Measurements from ENCODE around the gene SCARB1. TPM values are rescaled to one million over a fixed set of nuclear protein-coding genes. Genes with fewer than 3 reads are reported as not detected.

The SCARB1 gene
- total RNA-seq, 1 donor from 2014 or later = 21.5 TPM

- peaks cover 3% of the 10 kb centered on the region for H3K9me3 Mint-ChIP-seq (ENCODE audit: low read depth)
- peak overlapping the region; percentile 67 for H3K27ac Mint-ChIP-seq
- TF ChIP-seq, protein P1, sequence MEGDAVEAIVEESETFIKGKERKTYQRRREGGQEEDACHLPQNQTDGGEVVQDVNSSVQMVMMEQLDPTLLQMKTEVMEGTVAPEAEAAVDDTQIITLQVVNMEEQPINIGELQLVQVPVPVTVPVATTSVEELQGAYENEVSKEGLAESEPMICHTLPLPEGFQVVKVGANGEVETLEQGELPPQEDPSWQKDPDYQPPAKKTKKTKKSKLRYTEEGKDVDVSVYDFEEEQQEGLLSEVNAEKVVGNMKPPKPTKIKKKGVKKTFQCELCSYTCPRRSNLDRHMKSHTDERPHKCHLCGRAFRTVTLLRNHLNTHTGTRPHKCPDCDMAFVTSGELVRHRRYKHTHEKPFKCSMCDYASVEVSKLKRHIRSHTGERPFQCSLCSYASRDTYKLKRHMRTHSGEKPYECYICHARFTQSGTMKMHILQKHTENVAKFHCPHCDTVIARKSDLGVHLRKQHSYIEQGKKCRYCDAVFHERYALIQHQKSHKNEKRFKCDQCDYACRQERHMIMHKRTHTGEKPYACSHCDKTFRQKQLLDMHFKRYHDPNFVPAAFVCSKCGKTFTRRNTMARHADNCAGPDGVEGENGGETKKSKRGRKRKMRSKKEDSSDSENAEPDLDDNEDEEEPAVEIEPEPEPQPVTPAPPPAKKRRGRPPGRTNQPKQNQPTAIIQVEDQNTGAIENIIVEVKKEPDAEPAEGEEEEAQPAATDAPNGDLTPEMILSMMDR (IDR thresholded peaks at IDR 0.05; ENCODE audit: unreplicated experiment) = peak; percentile 40
- no peak for DNase-seq (ENCODE audit: low spot score, unreplicated experiment)
- peaks cover 12% of the 10 kb centered on the region for H3K4me1 Mint-ChIP-seq (ENCODE audit: low read depth)
- no peaks in the 10 kb centered on the region for H3K27me3 Mint-ChIP-seq
- no peak overlapping the region for H3K4me3 Mint-ChIP-seq (ENCODE audit: low read depth)
- H3K36me3 Mint-ChIP-seq (ENCODE audit: insufficient read depth) = no peaks in the 10 kb centered on the region
Observed at GRCh38 chr12:124750787-124751471, 112.7 kb downstream of the SCARB1 start.

GRCh38 chr12:124750149-124750656 is 113.5 kb downstream of the SCARB1 start:
- no peaks in the 10 kb centered on the region for H3K27me3 Mint-ChIP-seq
- TF ChIP-seq, protein P1 (IDR thresholded peaks at IDR 0.05; ENCODE audit: unreplicated experiment) = no peak
- H3K4me1 Mint-ChIP-seq (ENCODE audit: low read depth) = peaks cover 16% of the 10 kb centered on the region
- H3K27ac Mint-ChIP-seq = no peak overlapping the region
- H3K9me3 Mint-ChIP-seq (ENCODE audit: low read depth) = peaks cover 3% of the 10 kb centered on the region
- no peak for DNase-seq (ENCODE audit: low spot score, unreplicated experiment)
- H3K4me3 Mint-ChIP-seq (ENCODE audit: low read depth) = no peak overlapping the region
- H3K36me3 Mint-ChIP-seq (ENCODE audit: insufficient read depth) = no peaks in the 10 kb centered on the region

DNA sequence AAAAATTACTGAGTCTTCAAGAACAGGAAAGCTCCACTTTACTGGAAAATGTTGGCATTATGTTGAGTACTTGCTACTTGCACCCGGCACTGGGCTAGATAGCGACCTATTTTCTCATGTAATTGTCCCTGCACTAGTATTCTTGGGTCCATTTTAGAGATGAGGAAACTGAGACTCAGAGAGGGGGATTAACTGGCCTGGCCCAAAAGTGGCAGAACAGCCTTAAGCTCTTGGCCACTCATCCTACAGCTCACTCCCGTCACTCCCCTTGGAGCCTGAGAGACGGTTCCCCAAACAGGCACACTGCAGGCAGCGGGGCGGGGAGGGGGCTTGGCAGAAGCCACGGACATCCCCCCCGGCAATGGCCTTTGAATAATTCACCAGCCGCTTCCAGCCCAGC is 113.9 kb downstream of the SCARB1 start:
- Mint-ChIP-seq H3K4me1 (ENCODE audit: low read depth) (peaks cover 16% of the 10 kb centered on the region), H3K27me3 (no peaks in the 10 kb centered on the region), H3K36me3 (ENCODE audit: insufficient read depth) (no peaks in the 10 kb centered on the region), H3K9me3 (ENCODE audit: low read depth) (peaks cover 3% of the 10 kb centered on the region), H3K27ac (no peak overlapping the region), H3K4me3 (ENCODE audit: low read depth) (no peak overlapping the region)
- TF ChIP-seq, protein P1 (IDR thresholded peaks at IDR 0.05; ENCODE audit: unreplicated experiment) = no peak
- DNase-seq (ENCODE audit: low spot score, unreplicated experiment) = no peak

GRCh38 chr12:124747426-124748161 is 116.1 kb downstream of the SCARB1 start:
- H3K36me3 Mint-ChIP-seq (ENCODE audit: insufficient read depth) = no peaks in the 10 kb centered on the region
- DNase-seq (ENCODE audit: low spot score, unreplicated experiment) = no peak
- no peak overlapping the region for H3K4me3 Mint-ChIP-seq (ENCODE audit: low read depth)
- peaks cover 24% of the 10 kb centered on the region for H3K4me1 Mint-ChIP-seq (ENCODE audit: low read depth)
- peak overlapping the region; percentile 69 for H3K27ac Mint-ChIP-seq
- no peaks in the 10 kb centered on the region for H3K9me3 Mint-ChIP-seq (ENCODE audit: low read depth)
- TF ChIP-seq, protein P1 (IDR thresholded peaks at IDR 0.05; ENCODE audit: unreplicated experiment) = no peak
- H3K27me3 Mint-ChIP-seq = no peaks in the 10 kb centered on the region

DNA sequence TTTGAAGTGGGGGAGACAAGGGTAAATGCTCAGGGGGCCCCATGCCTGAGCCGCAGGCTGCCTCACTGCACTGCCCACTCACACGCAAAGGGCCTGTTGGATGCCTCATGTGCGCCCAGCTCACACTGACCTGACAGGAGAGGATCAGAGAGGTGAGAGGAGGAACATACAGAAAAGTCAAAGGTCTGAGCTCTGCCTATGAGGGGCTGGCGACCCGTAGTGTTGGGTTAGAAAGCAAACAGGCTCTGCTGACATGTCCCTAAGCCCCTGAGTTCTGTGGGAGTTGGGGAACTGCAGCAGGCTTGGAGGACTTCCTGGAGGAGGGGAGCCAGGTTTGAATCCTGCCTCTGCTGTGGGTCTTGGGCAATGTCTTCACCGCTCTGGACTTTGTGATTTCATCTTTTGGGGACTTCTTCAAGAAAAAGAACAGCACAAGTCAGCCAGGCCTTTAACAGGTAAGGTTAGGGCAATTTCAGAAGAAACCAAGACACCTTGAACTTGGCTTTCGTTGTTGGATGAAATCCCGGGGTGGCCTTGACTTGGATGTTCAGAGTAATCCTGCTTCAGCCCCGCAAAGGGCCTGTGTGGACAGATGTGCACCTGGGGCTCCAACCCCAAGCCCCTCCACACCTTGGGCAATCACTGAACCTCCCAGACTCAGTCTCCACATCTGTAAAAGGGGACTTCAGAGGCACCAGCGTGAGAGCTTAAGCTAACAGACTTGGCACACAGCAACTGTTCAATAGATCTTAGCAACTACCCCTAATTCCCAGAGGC is 116.8 kb downstream of the SCARB1 start:
- Mint-ChIP-seq H3K27me3 (no peaks in the 10 kb centered on the region), H3K9me3 (ENCODE audit: low read depth) (no peaks in the 10 kb centered on the region), H3K4me3 (ENCODE audit: low read depth) (no peak overlapping the region), H3K27ac (peak overlapping the region; percentile 69), H3K36me3 (ENCODE audit: insufficient read depth) (no peaks in the 10 kb centered on the region), H3K4me1 (ENCODE audit: low read depth) (peaks cover 24% of the 10 kb centered on the region)
- TF ChIP-seq, protein P1 (IDR thresholded peaks at IDR 0.05; ENCODE audit: unreplicated experiment) = no peak
- no peak for DNase-seq (ENCODE audit: low spot score, unreplicated experiment)

All from progenitor cell of endocrine pancreas (in vitro differentiated cells).